SK-N-SH treated with all-trans-retinoic acid at 6 μM for 48 hours (cell line): ENCODE data around the gene WNT9B.

Source experiments
- ESRRG ChIP-seq: fragments of 250-450 bp; sonication (Bioruptor Pico); IDR thresholded peaks from 2 replicates; pipeline ENCODE4 v1.6.1; 2021; ENCODE audit warnings: mild to moderate bottlenecking
- OSR1 ChIP-seq: fragments of 250-450 bp; sonication (Bioruptor Pico); IDR thresholded peaks from 2 replicates; pipeline ENCODE4 v1.8.0; 2022; ENCODE audit warnings: moderate library complexity, mild to moderate bottlenecking, inconsistent platforms
- RARB ChIP-seq: fragments of 250-450 bp; sonication (Bioruptor Pico); IDR thresholded peaks from 2 replicates; pipeline ENCODE4 v1.8.0; 2021; ENCODE audit warnings: mild to moderate bottlenecking, moderate library complexity
- TCF4 ChIP-seq: fragments of 250-450 bp; sonication (Bioruptor Pico); IDR thresholded peaks from 2 replicates; pipeline ENCODE4 v1.8.0; 2021; ENCODE audit warnings: mild to moderate bottlenecking, moderate library complexity, borderline replicate concordance
- TOX ChIP-seq: fragments of 250-450 bp; sonication (Bioruptor Pico); IDR thresholded peaks from 2 replicates; pipeline ENCODE4 v1.8.0; 2021; ENCODE audit warnings: mild to moderate bottlenecking, moderate library complexity, borderline replicate concordance
- ZC3H10 ChIP-seq: fragments of 250-450 bp; sonication (Bioruptor Pico); IDR thresholded peaks from 2 replicates; pipeline ENCODE4 v1.5.1; 2021; ENCODE audit warnings: mild to moderate bottlenecking, moderate library complexity

- TF ChIP-seq TOX (CRISPR knock-in tag) = no peak
- no peak for TF ChIP-seq ESRRG (CRISPR knock-in tag)
- TF ChIP-seq TCF4 (CRISPR knock-in tag) = no peak
- TF ChIP-seq OSR1 (CRISPR knock-in tag) = no peak
- no peak for TF ChIP-seq RARB (CRISPR knock-in tag)
- TF ChIP-seq ZC3H10 (CRISPR knock-in tag) = no peak
Observed at GRCh38 chr17:46832331-46832821, 19.0 kb upstream of the WNT9B start.
